HEK293T (cell line): Measurements from ENCODE around the gene RAD50.

Source experiments
- CTCF ChIA-PET: fragments of 350-600 bp; formaldehyde crosslinking; extraction: SDS; loops from one replicate; lab custom pipeline; 2021; ENCODE audit warnings: antibody characterized with exemption, inconsistent platforms; lab: Yijun Ruan, JAX
- POLR2A ChIA-PET: fragments of 350-600 bp; formaldehyde crosslinking; extraction: SDS; loops from one replicate; lab custom pipeline; 2020; ENCODE audit warnings: antibody characterized with exemption, inconsistent platforms; lab: Yijun Ruan, JAX
- DNase-seq: peaks from one replicate; pipeline ENCODE4 v3.0.0; 2012; ENCODE audit warnings: mixed read lengths; ENCODE audit errors: extremely low spot score
- ARNT ChIP-seq: fragments of 450-650 bp; IDR thresholded peaks from 2 replicates; pipeline ENCODE4 v1.6.1; 2017; ENCODE audit warnings: mild to moderate bottlenecking
- BHLHE40 ChIP-seq: fragments of 450-650 bp; IDR thresholded peaks from 2 replicates; pipeline ENCODE4 v1.6.1; 2016; ENCODE audit warnings: mild to moderate bottlenecking, moderate library complexity, borderline replicate concordance
- CTBP1 ChIP-seq: fragments of 450-650 bp; IDR thresholded peaks from 2 replicates; pipeline ENCODE4 v1.6.1; 2016; ENCODE audit warnings: borderline replicate concordance
- ELF4 ChIP-seq: fragments of 450-650 bp; IDR thresholded peaks from 2 replicates; pipeline ENCODE4 v1.6.1; 2017; ENCODE audit warnings: antibody characterized with exemption
- FOXA1 ChIP-seq: fragments of 450-650 bp; IDR thresholded peaks from 2 replicates; pipeline ENCODE4 v1.6.1; 2016; ENCODE audit warnings: mild to moderate bottlenecking
- FOXK2 ChIP-seq: fragments of 450-650 bp; IDR thresholded peaks from 2 replicates; pipeline ENCODE4 v1.6.1; 2016; ENCODE audit warnings: mild to moderate bottlenecking
- FOXM1 ChIP-seq: fragments of 450-650 bp; IDR thresholded peaks from 2 replicates; pipeline ENCODE4 v1.6.1; 2017; ENCODE audit warnings: mild to moderate bottlenecking, borderline replicate concordance
- HDGF ChIP-seq: fragments of 450-650 bp; IDR thresholded peaks from 2 replicates; pipeline ENCODE4 v1.6.1; 2017; ENCODE audit warnings: antibody characterized with exemption, borderline replicate concordance
- L3MBTL2 ChIP-seq: fragments of 450-650 bp; conservative IDR thresholded peaks from 2 replicates; pipeline ENCODE4 v1.6.1; 2016; ENCODE audit warnings: mild to moderate bottlenecking
- LEF1 ChIP-seq: fragments of 450-650 bp; IDR thresholded peaks from 2 replicates; pipeline ENCODE4 v1.6.1; 2017; ENCODE audit warnings: mild to moderate bottlenecking, borderline replicate concordance
- NFRKB ChIP-seq: fragments of 450-650 bp; IDR thresholded peaks from 2 replicates; pipeline ENCODE4 v1.6.1; 2016; ENCODE audit warnings: mild to moderate bottlenecking, moderate library complexity
- SP1 ChIP-seq: fragments of 450-650 bp; IDR thresholded peaks from 2 replicates; pipeline ENCODE4 v1.6.1; 2017
- SUZ12 ChIP-seq: fragments of 450-650 bp; IDR thresholded peaks from 2 replicates; pipeline ENCODE4 v1.6.1; 2016; ENCODE audit warnings: mild to moderate bottlenecking
- TARDBP ChIP-seq: fragments of 450-650 bp; IDR thresholded peaks from 2 replicates; pipeline ENCODE4 v1.6.1; 2016
- ZNF384 ChIP-seq: fragments of 450-650 bp; IDR thresholded peaks from 2 replicates; pipeline ENCODE4 v1.6.1; 2016
- TF ChIP-seq, protein P1 (sequence below): fragments of 450-650 bp; IDR thresholded peaks from 2 replicates; pipeline ENCODE4 v1.6.1; 2016

Gene RAD50

GRCh38 chr5:132526974-132527564 lies 29.7 kb upstream of the RAD50 start:
- CTCF ChIA-PET, result interaction anchor here (0.6 to 2.3 kb wide), 18 partner anchors 11 to 339 kb away, joined by 3 to 18 read pairs (median 3); partner anchors contain the start of genes GDF9 and UQCRQ
- POLR2A ChIA-PET, result no interaction called here
- no peak for DNase-seq
- no peak for TF ChIP-seq FOXA1
- TF ChIP-seq FOXK2, result no peak
- no peak for TF ChIP-seq L3MBTL2

DNA sequence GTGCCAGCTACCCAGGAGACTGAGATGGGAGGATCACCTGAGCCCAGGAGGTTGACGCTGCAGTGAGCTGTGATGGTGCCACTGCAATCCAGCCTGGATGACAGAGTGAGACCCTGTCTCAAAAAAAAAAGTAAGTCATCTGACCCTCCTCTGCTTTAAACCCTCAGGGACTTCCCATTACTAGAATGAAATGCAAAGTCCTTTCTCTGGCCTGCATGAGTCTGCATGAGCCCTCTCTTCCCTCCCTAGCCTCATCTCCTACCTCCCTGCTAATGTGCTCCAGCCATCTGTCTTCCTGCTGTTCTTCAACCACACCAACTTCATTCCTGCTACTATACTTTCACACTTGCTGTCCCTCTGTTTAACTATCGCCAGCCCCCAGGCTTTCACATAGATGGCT lies 28.8 kb upstream of the RAD50 start:
- no peak for TF ChIP-seq NFRKB
- no peak for TF ChIP-seq L3MBTL2
- no peak for TF ChIP-seq SP1
- no peak for TF ChIP-seq LEF1
- ChIA-PET CTCF (interaction anchor here (0.6 to 1.2 kb wide), 4 partner anchors 17 to 747 kb away, joined by 3 to 4 read pairs (median 3); no protein-coding TSS in a partner anchor), POLR2A (no interaction called here)
- DNase-seq, result no peak

GRCh38 chr5:132528866-132529634 lies 27.7 kb upstream of the RAD50 start:
- no peak for DNase-seq
- no peak for TF ChIP-seq FOXA1
- TF ChIP-seq FOXM1, result no peak
- no peak for TF ChIP-seq L3MBTL2
- TF ChIP-seq ARNT, result no peak
- no peak for TF ChIP-seq FOXK2
- no peak for TF ChIP-seq ZNF384
- TF ChIP-seq BHLHE40, result no peak
- TF ChIP-seq NFRKB, result no peak
- TF ChIP-seq CTBP1, result no peak
- no peak for TF ChIP-seq LEF1
- TF ChIP-seq SP1, result no peak
- no peak for TF ChIP-seq ELF4
- TF ChIP-seq TARDBP, result no peak
- no peak for TF ChIP-seq HDGF
- ChIA-PET POLR2A (no interaction called here), CTCF (interaction anchor here (0.6 to 0.7 kb wide), 3 partner anchors 291 to 746 kb away, joined by 3 read pairs; no protein-coding TSS in a partner anchor)

DNA sequence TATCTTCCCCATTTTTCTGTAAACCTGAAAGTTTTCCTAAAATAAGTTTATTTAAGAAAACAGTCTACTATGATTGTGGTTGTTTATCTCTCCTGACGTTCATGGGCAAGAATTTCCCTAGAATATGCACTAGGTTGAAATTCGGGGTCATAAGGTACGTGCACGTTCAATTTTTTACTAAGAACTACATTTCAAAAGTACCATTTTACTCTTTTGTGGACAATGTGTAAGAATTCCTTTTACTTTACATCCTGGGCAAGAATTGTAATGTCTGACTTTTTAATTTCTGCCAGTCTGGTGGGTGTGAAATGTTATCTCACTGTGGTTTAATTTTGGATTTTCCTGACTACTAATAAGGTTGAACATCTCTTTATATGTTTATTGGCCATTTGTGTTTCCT lies 25.8 kb upstream of the RAD50 start:
- DNase-seq, result no peak
- CTCF ChIA-PET, result interaction anchor here (0.6 to 0.7 kb wide), 2 partner anchors 26 to 292 kb away, joined by 3 to 4 read pairs; partner anchors contain the start of gene RAD50
- TF ChIP-seq TARDBP (no peak), CTBP1 (no peak), L3MBTL2 (no peak), SUZ12 (no peak), SP1 (no peak), FOXM1 (no peak), LEF1 (no peak)
- TF ChIP-seq, protein P1, sequence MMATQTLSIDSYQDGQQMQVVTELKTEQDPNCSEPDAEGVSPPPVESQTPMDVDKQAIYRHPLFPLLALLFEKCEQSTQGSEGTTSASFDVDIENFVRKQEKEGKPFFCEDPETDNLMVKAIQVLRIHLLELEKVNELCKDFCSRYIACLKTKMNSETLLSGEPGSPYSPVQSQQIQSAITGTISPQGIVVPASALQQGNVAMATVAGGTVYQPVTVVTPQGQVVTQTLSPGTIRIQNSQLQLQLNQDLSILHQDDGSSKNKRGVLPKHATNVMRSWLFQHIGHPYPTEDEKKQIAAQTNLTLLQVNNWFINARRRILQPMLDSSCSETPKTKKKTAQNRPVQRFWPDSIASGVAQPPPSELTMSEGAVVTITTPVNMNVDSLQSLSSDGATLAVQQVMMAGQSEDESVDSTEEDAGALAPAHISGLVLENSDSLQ, result no peak
- POLR2A ChIA-PET, result interaction anchor here (0.8 kb wide), 1 partner anchor 26 kb away, joined by 3 read pairs; the partner anchor contains the start of gene RAD50

DNA sequence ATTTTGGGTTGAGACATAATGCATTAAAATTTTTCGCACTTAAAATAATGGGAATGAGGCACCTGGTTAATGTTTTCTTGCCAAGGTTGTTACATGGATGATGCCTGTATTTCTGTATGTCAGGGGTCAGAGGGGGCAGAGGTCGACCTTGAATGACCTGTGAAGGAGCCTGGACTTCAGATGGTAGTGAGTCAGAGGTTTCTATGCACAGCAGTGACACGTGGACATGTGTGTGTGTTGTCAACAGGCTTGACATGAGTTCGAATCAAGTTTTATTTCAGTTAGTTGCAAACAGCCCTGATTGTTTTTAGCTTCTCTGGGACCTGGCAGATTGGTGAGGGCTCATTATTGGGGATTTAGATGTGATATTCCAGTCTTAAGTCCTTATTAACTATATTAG lies 17.1 kb upstream of the RAD50 start:
- CTCF ChIA-PET, result no interaction called here
- POLR2A ChIA-PET, result no interaction called here
- DNase-seq, result no peak
- TF ChIP-seq L3MBTL2 (no peak), ZNF384 (no peak), FOXM1 (no peak), LEF1 (no peak), SUZ12 (no peak), BHLHE40 (no peak), TARDBP (no peak), FOXA1 (no peak), ARNT (no peak), FOXK2 (no peak), SP1 (no peak), CTBP1 (no peak), ELF4 (no peak), HDGF (no peak), NFRKB (no peak)
- TF ChIP-seq, protein P1, result no peak

DNA sequence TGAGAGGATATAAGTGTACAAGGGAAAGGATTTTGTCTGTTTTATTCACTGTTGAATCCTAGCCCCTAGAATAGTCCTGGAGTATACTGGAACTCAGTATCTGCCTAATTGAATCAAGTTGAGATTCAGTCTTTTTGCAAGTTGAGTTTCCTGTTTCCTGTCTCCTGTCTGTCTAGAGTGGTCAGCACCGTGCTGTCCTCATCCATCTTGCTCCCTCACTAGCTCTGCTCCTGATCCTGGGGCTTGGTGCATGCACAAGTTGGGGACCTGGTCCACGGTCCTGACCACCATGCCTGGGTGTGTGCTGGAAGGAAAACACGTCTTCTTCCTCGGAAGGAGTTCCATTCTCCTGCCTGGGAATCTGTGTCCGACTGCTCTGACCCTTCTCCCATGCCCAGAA lies 16.6 kb upstream of the RAD50 start:
- POLR2A ChIA-PET, result no interaction called here
- no peak for TF ChIP-seq FOXK2
- no peak for TF ChIP-seq CTBP1
- TF ChIP-seq ELF4, result no peak
- no peak for TF ChIP-seq SUZ12
- TF ChIP-seq SP1, result no peak
- no peak for TF ChIP-seq ARNT
- TF ChIP-seq LEF1, result no peak
- no peak for TF ChIP-seq BHLHE40
- TF ChIP-seq L3MBTL2, result no peak
- no peak for TF ChIP-seq FOXM1
- TF ChIP-seq HDGF, result no peak
- TF ChIP-seq NFRKB, result no peak
- no peak for TF ChIP-seq ZNF384
- TF ChIP-seq FOXA1, result no peak
- TF ChIP-seq TARDBP, result no peak
- DNase-seq, result no peak
- CTCF ChIA-PET, result no interaction called here
